H9 (cell line): ENCODE measurements around the gene CATSPER1. TPM values are rescaled to one million over a fixed set of nuclear protein-coding genes. Genes with fewer than 3 reads are reported as not detected.

Experiments used
- DNase-seq: peaks from one replicate; pipeline ENCODE4 v3.0.0-alpha.2; 2017
- H2AFZ ChIP-seq: one replicate; pipeline ENCODE4 v1.6.1; 2013; ENCODE audit warnings: mild to moderate bottlenecking, low read length, control low read depth, moderate library complexity
- H2AK5ac ChIP-seq: 2 replicates; pipeline ENCODE4 v1.6.1; 2013; ENCODE audit warnings: low read length, control low read depth, mixed read lengths; ENCODE audit not compliant: insufficient read length
- H2BK120ac ChIP-seq: one replicate; pipeline ENCODE4 v1.6.1; 2013; ENCODE audit warnings: low read depth, mild to moderate bottlenecking, low read length, control low read depth, inconsistent platforms; ENCODE audit not compliant: poor library complexity, severe bottlenecking
- H2BK12ac ChIP-seq: 2 replicates; pipeline ENCODE4 v1.6.1; 2013; ENCODE audit warnings: low read length, control low read depth, mixed read lengths, low read depth; ENCODE audit not compliant: insufficient read length
- H2BK15ac ChIP-seq: 2 replicates; pipeline ENCODE4 v1.6.1; 2013; ENCODE audit warnings: low read depth, low read length, control low read depth
- H2BK20ac ChIP-seq: one replicate; pipeline ENCODE4 v1.6.1; 2013; ENCODE audit warnings: low read depth, mild to moderate bottlenecking, low read length, control low read depth, inconsistent platforms; ENCODE audit not compliant: poor library complexity, severe bottlenecking
- H2BK5ac ChIP-seq: 2 replicates; pipeline ENCODE4 v1.6.1; 2013; ENCODE audit warnings: low read length, control low read depth, mixed read lengths; ENCODE audit not compliant: insufficient read length
- H3K14ac ChIP-seq: 2 replicates; pipeline ENCODE4 v1.6.1; 2013; ENCODE audit warnings: low read length, control low read depth; ENCODE audit not compliant: insufficient read depth
- H3K18ac ChIP-seq: 2 replicates; pipeline ENCODE4 v1.6.1; 2013; ENCODE audit warnings: low read depth, mild to moderate bottlenecking, mixed read lengths, low read length, control low read depth; ENCODE audit not compliant: insufficient read length
- H3K23ac ChIP-seq: 2 replicates; pipeline ENCODE4 v1.6.1; 2013; ENCODE audit warnings: low read length, control low read depth, mixed read lengths, low read depth; ENCODE audit not compliant: insufficient read length
- H3K23me2 ChIP-seq: 2 replicates; pipeline ENCODE4 v1.6.1; 2013; ENCODE audit warnings: low read depth, mild to moderate bottlenecking, mixed read lengths, low read length, control low read depth; ENCODE audit not compliant: insufficient read length, poor library complexity, severe bottlenecking
- H3K27ac ChIP-seq: 2 replicates; pipeline ENCODE4 v1.5.1; 2013; ENCODE audit warnings: low read length, control low read depth, mixed read lengths, low read depth; ENCODE audit not compliant: insufficient read length
- H3K27me3 ChIP-seq: 2 replicates; pipeline ENCODE4 v1.6.1; 2013; ENCODE audit warnings: low read length, control low read depth, inconsistent platforms; ENCODE audit not compliant: insufficient read depth
- H3K4ac ChIP-seq: 2 replicates; pipeline ENCODE4 v1.6.1; 2013; ENCODE audit warnings: low read depth, mild to moderate bottlenecking, control low read depth, inconsistent platforms, low read length, moderate library complexity
- H3K4me1 ChIP-seq: 2 replicates; pipeline ENCODE4 v1.6.1; 2013; ENCODE audit warnings: low read length, control low read depth, inconsistent platforms; ENCODE audit not compliant: insufficient read depth
- H3K4me2 ChIP-seq: 2 replicates; pipeline ENCODE4 v1.6.1; 2013; ENCODE audit warnings: low read length, control low read depth, mixed read lengths; ENCODE audit not compliant: insufficient read length, insufficient read depth
- H3K56ac ChIP-seq: 2 replicates; pipeline ENCODE4 v1.6.1; 2013; ENCODE audit warnings: low read depth, mild to moderate bottlenecking, mixed read lengths, low read length, control low read depth; ENCODE audit not compliant: insufficient read length
- H3K79me1 ChIP-seq: 2 replicates; pipeline ENCODE4 v1.6.1; 2013; ENCODE audit warnings: low read depth, mild to moderate bottlenecking, moderate library complexity, low read length, control low read depth, inconsistent platforms; ENCODE audit not compliant: insufficient read depth, poor library complexity, severe bottlenecking
- H3K79me2 ChIP-seq: 2 replicates; pipeline ENCODE4 v1.6.1; 2013; ENCODE audit warnings: low read length, control low read depth, inconsistent platforms; ENCODE audit not compliant: insufficient read depth
- H3K9ac ChIP-seq: 2 replicates; pipeline ENCODE4 v1.6.1; 2013; ENCODE audit warnings: low read length, control low read depth, mixed read lengths; ENCODE audit not compliant: insufficient read length; ENCODE audit errors: extremely low read depth
- H3K9me3 ChIP-seq: one replicate; pipeline ENCODE4 v1.6.1; 2013; ENCODE audit warnings: low read depth, low read length, inconsistent platforms; ENCODE audit not compliant: control insufficient read depth
- H3T11ph ChIP-seq: one replicate; pipeline ENCODE4 v1.6.1; 2013; ENCODE audit warnings: mild to moderate bottlenecking, low read length, control low read depth, inconsistent platforms
- H4K20me1 ChIP-seq: one replicate; pipeline ENCODE4 v1.6.1; 2013; ENCODE audit not compliant: control insufficient read depth, insufficient read length, insufficient read depth
- H4K5ac ChIP-seq: 2 replicates; pipeline ENCODE4 v1.6.1; 2013; ENCODE audit warnings: low read depth, mild to moderate bottlenecking, mixed read lengths, low read length, control low read depth; ENCODE audit not compliant: insufficient read length
- H4K8ac ChIP-seq: replicated peaks from 2 replicates; pipeline ENCODE4 v1.6.1; 2013; ENCODE audit warnings: low read length, control low read depth, mixed read lengths, low read depth; ENCODE audit not compliant: insufficient read length
- H4K91ac ChIP-seq: 2 replicates; pipeline ENCODE4 v1.6.1; 2013; ENCODE audit warnings: low read depth, mild to moderate bottlenecking, moderate library complexity, mixed read lengths, low read length, control low read depth; ENCODE audit not compliant: insufficient read length
- H3K27ac Mint-ChIP-seq, 3 experiments: 2 replicates in 2 of 3; 3 replicates in 1 of 3; pipeline ENCODE4 v1.8.0; 2020 to 2021; ENCODE audit warnings: mixed read lengths in 3 of 3, mild to moderate bottlenecking in 1 of 3, moderate library complexity in 1 of 3
- H3K27me3 Mint-ChIP-seq: 2 replicates; pipeline ENCODE4 v1.8.0; 2021; ENCODE audit warnings: low read depth, mild to moderate bottlenecking, moderate library complexity, mixed read lengths
- H3K36me3 Mint-ChIP-seq, 3 experiments: 2 replicates in 2 of 3; 3 replicates in 1 of 3; pipeline ENCODE4 v1.8.0; 2020 to 2021; ENCODE audit warnings: low read depth in 3 of 3, mixed read lengths in 3 of 3; ENCODE audit not compliant: insufficient read depth in 1 of 3
- H3K4me1 Mint-ChIP-seq, 2 experiments: 2 replicates each; pipeline ENCODE4 v1.8.0; 2020; ENCODE audit warnings: mixed read lengths in 2 of 2
- H3K4me3 Mint-ChIP-seq, 2 experiments: 2 replicates in 1 of 2; 3 replicates in 1 of 2; pipeline ENCODE4 v1.8.0; 2020 to 2021; ENCODE audit warnings: mild to moderate bottlenecking in 2 of 2, mixed read lengths in 2 of 2, moderate library complexity in 1 of 2
- H3K9me3 Mint-ChIP-seq, 2 experiments: 2 replicates in 1 of 2; 3 replicates in 1 of 2; pipeline ENCODE4 v1.8.0; 2020; ENCODE audit warnings: mild to moderate bottlenecking in 2 of 2, mixed read lengths in 2 of 2, moderate library complexity in 1 of 2
- CTCF ChIP-seq: fragments of 200-600 bp; sonication (generic); conservative IDR thresholded peaks from 3 replicates; pipeline ENCODE4 v1.8.0; 2021; ENCODE audit warnings: antibody characterized with exemption, mild to moderate bottlenecking
- WGBS: extraction: QIAGEN DNeasy Blood & Tissue Kit; methylation state at CpG from one replicate; pipeline ENCODE4 v1.1.7; 2013; ENCODE audit warnings: missing lambda C conversion rate, low lambda C conversion rate, mixed read lengths; ENCODE audit not compliant: insufficient read length; ENCODE audit errors: extremely low coverage; 5-methylcytosine and 5-hydroxymethylcytosine counted together
- total RNA-seq: library from RNA; stranded (reverse); gene quantifications from 2 replicates; pipeline ENCODE4 v1.2.1, GENCODE V29; 2021

CATSPER1 gene
- total RNA-seq, 1 experiment from 2014 or later, result not detected

GRCh38 chr11:65987336-65987735 lies 38.9 kb downstream of the CATSPER1 start:
- Mint-ChIP-seq H3K9me3 (no peaks in the 10 kb centered on the region), H3K4me3 (no peak overlapping the region), H3K4me1 (peaks cover 0 to 2% of the 10 kb centered on the region in 2 experiments; a peak in 1 of 4 replicates), H3K27ac (peak overlapping the region in 1 of 3 experiments; percentile 44; a peak in 1 of 7 replicates), H3K36me3 (peaks cover 0 to 7% (median 0%) of the 10 kb centered on the region in 3 experiments; a peak in 2 of 7 replicates), H3K27me3 (no peaks in the 10 kb centered on the region; the same call in 1 of the 2 replicates)
- no peak overlapping the region for H2AFZ ChIP-seq
- H3K79me1 ChIP-seq, result no peaks in the 10 kb centered on the region
- DNase-seq, result no peak
- no peak overlapping the region for H3K27ac ChIP-seq
- H3K14ac ChIP-seq, result no peak overlapping the region
- H2BK120ac ChIP-seq, result no peak overlapping the region
- no peaks in the 10 kb centered on the region for H3K23me2 ChIP-seq
- no peak overlapping the region for H2BK12ac ChIP-seq
- no peak overlapping the region for H4K8ac ChIP-seq
- no peak overlapping the region for H2BK5ac ChIP-seq
- no peak overlapping the region for H3K56ac ChIP-seq
- no peak overlapping the region for H3T11ph ChIP-seq
- H3K4me1 ChIP-seq, result no peaks in the 10 kb centered on the region
- H3K23ac ChIP-seq, result no peak overlapping the region
- H3K79me2 ChIP-seq, result no peaks in the 10 kb centered on the region
- H3K9ac ChIP-seq, result no peak overlapping the region
- no peak overlapping the region for H2AK5ac ChIP-seq
- TF ChIP-seq CTCF, result no peak
- H3K27me3 ChIP-seq, result no peaks in the 10 kb centered on the region
- no CpG with 5 or more reads among the region's 9 CpGs for WGBS
- H2BK15ac ChIP-seq, result no peak overlapping the region
- no peaks in the 10 kb centered on the region for H3K9me3 ChIP-seq
- no peak overlapping the region for H3K18ac ChIP-seq
- H3K4ac ChIP-seq, result no peak overlapping the region; the same call in 1 of the 2 replicates
- H4K20me1 ChIP-seq, result no peaks in the 10 kb centered on the region
- no peak overlapping the region for H2BK20ac ChIP-seq
- H3K4me2 ChIP-seq, result no peak overlapping the region
- H4K91ac ChIP-seq, result no peak overlapping the region
- H4K5ac ChIP-seq, result no peak overlapping the region
